Fibroblast of lung (primary cell): ENCODE measurements around the gene PPWD1. TPM values are rescaled to one million over a fixed set of nuclear protein-coding genes. Genes with fewer than 3 reads are reported as not detected.
"Not testable (repeated sequence)": the region's sequence is repeated elsewhere in the genome, so short reads cannot be mapped to it uniquely, and the experiment has no call there.

ENCODE experiments used
- DNase-seq, 2 donors: peaks; one replicate each; pipeline versions ENCODE4 v3.0.0 to v3.0.0-alpha.2; 2010; ENCODE audit warnings: low read depth in 2 of 2
- H2AFZ ChIP-seq: 2 replicates; pipeline ENCODE4 v1.5.1; 2012; ENCODE audit warnings: low read length, control low read depth, inconsistent platforms
- H3K27ac ChIP-seq: 2 replicates; pipeline ENCODE4 v1.5.1; 2011; ENCODE audit warnings: low read length, control low read depth; ENCODE audit not compliant: insufficient read depth
- H3K27me3 ChIP-seq: 2 replicates; pipeline ENCODE4 v1.5.1; 2011; ENCODE audit warnings: mild to moderate bottlenecking, low read length; ENCODE audit not compliant: control insufficient read depth, insufficient read depth
- H3K36me3 ChIP-seq: 2 replicates; pipeline ENCODE4 v1.5.1; 2011; ENCODE audit warnings: low read length; ENCODE audit not compliant: control insufficient read depth, insufficient read depth
- H3K4me1 ChIP-seq: 2 replicates; pipeline ENCODE4 v1.5.1; 2011; ENCODE audit warnings: low read length; ENCODE audit not compliant: control insufficient read depth, insufficient read depth; ENCODE audit errors: extremely low read depth
- H3K4me2 ChIP-seq: 2 replicates; pipeline ENCODE4 v1.5.1; 2011; ENCODE audit warnings: low read length, control low read depth; ENCODE audit not compliant: insufficient read depth; ENCODE audit errors: extremely low read depth
- H3K4me3 ChIP-seq, 4 experiments: fragments of 200-600 bp in 1 of 4; sonication (generic) in 1 of 4; replicated peaks in 1 of 4; 2 replicates each; pipeline ENCODE4 v1.5.1; 2011 to 2016; ENCODE audit warnings: low read length in 4 of 4, low read depth in 3 of 4, mild to moderate bottlenecking in 3 of 4, control low read depth in 2 of 4, inconsistent platforms in 1 of 4, mixed read lengths in 1 of 4; ENCODE audit not compliant: insufficient read depth in 1 of 4; ENCODE audit errors: control extremely low read depth in 1 of 4
- H3K79me2 ChIP-seq: 2 replicates; pipeline ENCODE4 v1.5.1; 2012; ENCODE audit warnings: mild to moderate bottlenecking, low read length, inconsistent platforms; ENCODE audit not compliant: control insufficient read depth, insufficient read depth
- H3K9ac ChIP-seq: 2 replicates; pipeline ENCODE4 v1.5.1; 2011; ENCODE audit warnings: mild to moderate bottlenecking, low read length, control low read depth; ENCODE audit not compliant: insufficient read depth
- H3K9me3 ChIP-seq: 2 replicates; pipeline ENCODE4 v1.5.1; 2012; ENCODE audit warnings: low read depth, low read length; ENCODE audit not compliant: control insufficient read depth, insufficient read depth
- H4K20me1 ChIP-seq: 2 replicates; pipeline ENCODE4 v1.5.1; 2011; ENCODE audit warnings: low read length; ENCODE audit not compliant: control insufficient read depth, insufficient read depth; ENCODE audit errors: extremely low read depth
- CTCF ChIP-seq, 2 donors: IDR thresholded peaks in 1 of 2; conservative IDR thresholded peaks in 1 of 2; 1 replicate in 1 of 2; 2 replicates in 1 of 2; pipeline ENCODE4 v1.5.1; 2011 to 2012; ENCODE audit warnings: low read length in 2 of 2, control low read depth in 1 of 2, inconsistent platforms in 1 of 2, low read depth in 1 of 2, mild to moderate bottlenecking in 1 of 2
- EZH2 ChIP-seq: IDR thresholded peaks from 2 replicates; pipeline ENCODE4 v1.5.1; 2012; ENCODE audit warnings: low read length, control low read depth, mild to moderate bottlenecking; ENCODE audit errors: missing control alignments
- polyA plus RNA-seq, 2 donors: library from polyadenylated mRNA; depleted of rRNA in 1 of 2; stranded (reverse) in 1 of 2; unstranded in 1 of 2; fragments of >200 nt; gene quantifications; 2 replicates each; pipeline ENCODE4 v1.2.1, GENCODE V29; 2011 to 2012; ENCODE audit warnings: missing spikeins in 1 of 2
- total RNA-seq: library from RNA; depleted of rRNA; stranded (reverse); fragments of >200 nt; gene quantifications from 2 replicates; pipeline ENCODE4 v1.2.1, GENCODE V29; 2014

The PPWD1 gene
- total and polyA plus RNA-seq, 2 donors (not counting 1 experiment from before 2014, with no cell fraction given) = 7.3 to 41.5 TPM

DNA sequence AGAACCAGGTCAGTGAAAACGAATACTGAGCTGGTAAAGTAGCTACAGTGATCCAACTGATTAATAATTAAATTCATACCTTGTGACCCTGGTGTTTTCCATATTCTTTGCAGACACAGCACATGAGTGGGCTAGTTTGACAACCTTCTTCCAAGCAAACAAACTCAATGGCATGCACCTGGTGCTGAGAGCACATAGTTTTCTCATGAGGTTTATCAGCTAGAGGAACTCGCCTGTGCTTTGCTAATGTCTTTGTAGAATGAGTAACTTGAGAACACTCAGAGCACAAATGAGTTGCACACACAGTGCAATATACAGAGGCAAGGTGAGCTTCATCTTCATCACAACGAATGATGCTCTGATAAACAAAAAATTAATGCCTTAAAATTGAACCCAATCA is 48.4 kb downstream of the PPWD1 start:
- Histone ChIP-seq H3K27ac (no peak overlapping the region), H3K4me3 (no peak overlapping the region), H3K9ac (no peak overlapping the region), H3K79me2 (no peaks in the 10 kb centered on the region), H3K4me2 (no peak overlapping the region), H3K36me3 (peaks cover 5% of the 10 kb centered on the region), H3K4me1 (no peaks in the 10 kb centered on the region), H3K9me3 (no peaks in the 10 kb centered on the region), H4K20me1 (no peaks in the 10 kb centered on the region), H2AFZ (no peak overlapping the region), H3K27me3 (no peaks in the 10 kb centered on the region)
- TF ChIP-seq EZH2 (no peak), CTCF (conservative IDR thresholded peaks at IDR 0.05 in 1 of 2, IDR thresholded peaks at IDR 0.05 in 1 of 2; ENCODE audit: low read depth in 1 of 2, low read length in 2 of 2) (no peak)
- peak in 1 of 2 donors; percentile 70 for DNase-seq

- DNase-seq = no peak
- Histone ChIP-seq H2AFZ (no peak overlapping the region), H3K27ac (no peak overlapping the region), H3K79me2 (no peaks in the 10 kb centered on the region), H3K4me3 (no peak overlapping the region), H3K4me2 (no peak overlapping the region), H4K20me1 (no peaks in the 10 kb centered on the region), H3K36me3 (peaks cover 5% of the 10 kb centered on the region), H3K9me3 (no peaks in the 10 kb centered on the region), H3K27me3 (no peaks in the 10 kb centered on the region), H3K4me1 (no peaks in the 10 kb centered on the region), H3K9ac (no peak overlapping the region)
- no peak for TF ChIP-seq CTCF (conservative IDR thresholded peaks at IDR 0.05 in 1 of 2, IDR thresholded peaks at IDR 0.05 in 1 of 2; ENCODE audit: low read depth in 1 of 2, low read length in 2 of 2)
- no peak for TF ChIP-seq EZH2
Observed at GRCh38 chr5:65612298-65612907, 49.3 kb downstream of the PPWD1 start.

DNA sequence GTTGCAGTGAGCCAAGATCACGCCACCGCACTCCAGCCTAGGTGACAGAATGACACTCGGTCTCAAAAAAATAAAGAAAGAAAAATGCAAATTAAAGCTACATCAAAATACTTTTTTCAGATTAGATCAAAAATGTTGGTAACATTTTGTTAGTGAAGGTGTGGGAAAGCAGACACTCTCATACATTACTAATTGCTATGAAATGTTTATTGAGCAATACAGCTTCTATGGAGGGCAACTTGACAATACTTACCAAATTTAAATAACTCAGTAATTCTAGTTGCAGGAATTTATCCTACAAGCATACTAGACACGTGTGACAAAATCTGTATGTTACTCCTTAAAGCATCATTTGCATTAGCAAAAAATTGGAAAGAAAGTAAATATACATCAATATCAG is 56.9 kb downstream of the PPWD1 start:
- Histone ChIP-seq H4K20me1 (no peaks in the 10 kb centered on the region), H3K9me3 (no peaks in the 10 kb centered on the region), H3K36me3 (no peaks in the 10 kb centered on the region), H3K4me2 (no peak overlapping the region), H3K4me1 (peaks cover 2% of the 10 kb centered on the region), H2AFZ (no peak overlapping the region), H3K79me2 (peaks cover 41% of the 10 kb centered on the region), H3K4me3 (no peak overlapping the region), H3K27me3 (no peaks in the 10 kb centered on the region), H3K27ac (no peak overlapping the region), H3K9ac (no peak overlapping the region)
- no peak for DNase-seq
- TF ChIP-seq CTCF (conservative IDR thresholded peaks at IDR 0.05 in 1 of 2, IDR thresholded peaks at IDR 0.05 in 1 of 2; ENCODE audit: low read depth in 1 of 2, low read length in 2 of 2) = no peak
- TF ChIP-seq EZH2 = no peak

DNA sequence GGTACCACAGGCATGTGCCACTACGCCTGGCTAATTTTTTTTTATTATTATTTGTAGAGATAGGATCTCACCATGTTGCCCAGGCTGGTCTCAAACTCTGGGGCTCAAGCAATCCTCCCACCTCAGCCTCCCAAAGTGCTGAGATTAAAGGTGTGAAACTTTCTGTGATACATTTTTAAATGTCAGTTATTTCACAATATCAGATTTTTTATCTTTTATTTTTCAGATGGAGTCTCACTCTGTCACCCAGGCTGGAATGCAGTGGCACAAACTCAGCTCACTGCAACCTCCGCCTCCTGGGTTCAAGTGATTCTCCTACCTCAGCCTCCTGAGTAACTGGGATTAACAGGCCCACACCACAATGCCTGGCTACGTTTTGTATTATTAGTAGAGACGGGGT is 58.9 kb downstream of the PPWD1 start:
- not testable (repeated sequence) for H2AFZ ChIP-seq, H3K9me3 ChIP-seq, H4K20me1 ChIP-seq, H3K36me3 ChIP-seq, H3K4me1 ChIP-seq, H3K9ac ChIP-seq, H3K4me3 ChIP-seq, H3K27ac ChIP-seq, H3K4me2 ChIP-seq, DNase-seq, H3K27me3 ChIP-seq
- H3K79me2 ChIP-seq = peaks cover 58% of the 10 kb centered on the region
